ENCODE measurements around the gene DDX23.
"Not testable (repeated sequence)": the region's sequence is repeated elsewhere in the genome, so short reads cannot be mapped to it uniquely, and the experiment has no call there.

Gene DDX23

DNA sequence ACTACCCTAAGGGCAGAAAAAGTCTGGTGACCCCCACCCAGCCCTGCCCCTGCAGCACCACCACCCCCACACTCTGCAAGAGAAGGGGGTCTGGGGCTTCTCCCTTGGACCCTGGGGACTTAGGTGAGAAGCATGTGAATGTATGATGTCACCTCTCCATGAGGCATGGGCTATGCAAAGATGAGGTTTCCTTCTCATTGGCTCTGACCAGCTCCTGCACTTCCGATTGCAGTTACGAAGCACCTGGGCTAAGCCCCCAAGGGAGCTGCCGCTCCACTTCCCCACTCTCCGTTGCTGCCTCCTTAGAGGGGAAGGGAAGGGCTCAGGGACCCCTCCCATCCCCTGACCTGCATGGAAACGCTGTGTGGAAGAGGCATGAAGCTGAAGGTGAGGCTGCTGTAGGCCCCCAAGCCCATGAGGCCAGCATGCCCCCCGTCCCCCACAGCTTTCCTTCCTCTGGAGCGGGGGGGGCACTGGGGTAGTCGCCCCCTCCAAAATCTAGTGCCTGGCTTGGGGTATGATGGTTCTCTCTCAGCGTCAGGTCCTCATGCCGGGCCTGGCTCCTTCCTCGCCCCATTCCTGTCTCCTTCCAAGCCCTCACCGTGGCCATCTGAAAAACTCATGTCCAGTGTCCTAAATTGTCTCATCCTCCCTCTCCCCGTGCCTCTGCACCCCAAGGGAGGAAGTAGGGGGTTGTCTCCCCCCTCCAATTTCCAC is 5.5 kb upstream of the DDX23 start:
- Histone ChIP-seq H3K9ac (ENCODE audit: insufficient read length) (no peak overlapping the region), H3K27ac (no peak overlapping the region), H3K36me3 (ENCODE audit: insufficient read depth, low read length) (no peaks in the 10 kb centered on the region), H3K4me3 (no peak overlapping the region), H3K9me3 (ENCODE audit: low read depth, low read length) (no peaks in the 10 kb centered on the region)
- DNase-seq (ENCODE audit: low read depth, low spot score): no peak
- TF ChIP-seq POLR2AphosphoS5 (IDR thresholded peaks at IDR 0.05; ENCODE audit: borderline replicate concordance, low read depth, low read length): no peak

DNA sequence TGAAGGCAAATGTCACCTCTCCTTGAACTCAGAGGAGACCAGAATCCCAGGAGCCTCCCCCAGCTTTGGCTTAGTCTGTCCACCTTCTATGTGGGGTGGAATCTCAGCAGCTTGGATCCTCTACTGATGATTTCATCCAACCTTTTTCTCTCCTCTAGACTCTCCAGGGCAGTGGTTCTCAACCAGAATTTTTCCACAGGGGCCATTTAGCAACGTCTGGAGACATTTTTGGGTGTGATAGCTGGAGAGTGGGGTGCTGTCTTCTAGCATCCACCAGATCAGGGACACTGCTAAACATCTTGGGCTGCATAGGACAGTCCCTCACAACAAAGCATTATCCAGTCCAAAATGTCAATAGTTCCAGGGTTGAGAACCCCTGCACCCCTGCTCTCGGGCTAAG is 4.4 kb upstream of the DDX23 start:
- H3K9me3 ChIP-seq (ENCODE audit: low read depth, low read length): no peaks in the 10 kb centered on the region
- DNase-seq (ENCODE audit: low read depth, low spot score): no peak
- no peak for TF ChIP-seq POLR2AphosphoS5 (IDR thresholded peaks at IDR 0.05; ENCODE audit: borderline replicate concordance, low read depth, low read length)
- no peak for TF ChIP-seq FOXP2 (optimal IDR thresholded peaks at IDR 0.05; ENCODE audit: control extremely low read depth, extremely low read length, insufficient read depth)
- no peak for TF ChIP-seq EZH2 (IDR thresholded peaks at IDR 0.05)
- H3K9ac ChIP-seq (ENCODE audit: insufficient read length): no peak overlapping the region
- H3K4me3 ChIP-seq: no peak overlapping the region
- no peak overlapping the region for H3K27ac ChIP-seq
- H3K36me3 ChIP-seq (ENCODE audit: insufficient read depth, low read length): no peaks in the 10 kb centered on the region

DNA sequence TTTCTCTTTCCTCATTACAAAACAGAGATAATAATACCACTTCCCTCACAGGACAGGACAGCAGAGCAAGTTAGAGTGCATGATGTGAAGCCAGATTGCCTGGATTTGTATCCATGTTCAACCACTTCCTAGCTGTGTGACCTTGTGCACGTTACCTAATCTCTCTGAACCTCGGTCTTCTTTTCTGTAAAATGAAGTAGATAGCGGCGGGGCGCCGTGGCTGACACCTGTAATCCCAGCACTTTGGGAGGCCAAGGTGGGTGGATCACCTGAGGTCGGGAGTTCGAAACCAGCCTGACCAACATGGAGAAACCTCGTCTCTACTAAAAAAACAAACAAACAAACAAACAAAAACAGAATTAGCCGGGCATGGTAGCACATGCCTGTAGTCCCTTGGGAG is 3.0 kb upstream of the DDX23 start:
- DNase-seq (ENCODE audit: low read depth, low spot score); H3K36me3 ChIP-seq (ENCODE audit: insufficient read depth, low read length); H3K27ac ChIP-seq; H3K9me3 ChIP-seq (ENCODE audit: low read depth, low read length); H3K9ac ChIP-seq (ENCODE audit: insufficient read length); H3K4me3 ChIP-seq: not testable (repeated sequence)

DNA sequence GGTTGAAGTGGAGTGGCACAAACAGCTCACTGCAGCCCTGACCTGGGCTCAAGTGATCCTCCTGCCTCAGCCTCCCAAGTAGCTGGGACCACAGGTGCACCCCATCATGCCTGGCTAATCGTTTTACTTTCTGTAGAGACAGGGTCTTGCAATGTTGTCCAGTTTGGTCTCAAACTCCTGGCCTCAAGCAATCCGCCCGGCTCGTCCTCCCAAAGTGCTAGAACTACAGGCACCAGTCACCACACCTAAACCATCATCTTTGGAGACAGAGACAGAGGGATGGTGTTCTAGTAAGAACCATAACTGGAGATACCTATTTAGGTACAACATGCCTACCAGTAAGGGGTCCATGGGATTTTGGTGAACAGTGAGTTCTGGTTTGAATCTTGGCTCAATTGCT is 2.5 kb upstream of the DDX23 start:
- H3K9ac ChIP-seq (ENCODE audit: insufficient read length): no peak overlapping the region
- H3K9me3 ChIP-seq (ENCODE audit: low read depth, low read length): no peaks in the 10 kb centered on the region
- no peak overlapping the region for H3K4me3 ChIP-seq
- peaks cover 14% of the 10 kb centered on the region for H3K36me3 ChIP-seq (ENCODE audit: insufficient read depth, low read length)
- TF ChIP-seq EZH2 (IDR thresholded peaks at IDR 0.05) (no peak), POLR2AphosphoS5 (IDR thresholded peaks at IDR 0.05; ENCODE audit: borderline replicate concordance, low read depth, low read length) (no peak), FOXP2 (optimal IDR thresholded peaks at IDR 0.05; ENCODE audit: control extremely low read depth, extremely low read length, insufficient read depth) (no peak)
- DNase-seq (ENCODE audit: low read depth, low spot score): no peak
- no peak overlapping the region for H3K27ac ChIP-seq

DNA sequence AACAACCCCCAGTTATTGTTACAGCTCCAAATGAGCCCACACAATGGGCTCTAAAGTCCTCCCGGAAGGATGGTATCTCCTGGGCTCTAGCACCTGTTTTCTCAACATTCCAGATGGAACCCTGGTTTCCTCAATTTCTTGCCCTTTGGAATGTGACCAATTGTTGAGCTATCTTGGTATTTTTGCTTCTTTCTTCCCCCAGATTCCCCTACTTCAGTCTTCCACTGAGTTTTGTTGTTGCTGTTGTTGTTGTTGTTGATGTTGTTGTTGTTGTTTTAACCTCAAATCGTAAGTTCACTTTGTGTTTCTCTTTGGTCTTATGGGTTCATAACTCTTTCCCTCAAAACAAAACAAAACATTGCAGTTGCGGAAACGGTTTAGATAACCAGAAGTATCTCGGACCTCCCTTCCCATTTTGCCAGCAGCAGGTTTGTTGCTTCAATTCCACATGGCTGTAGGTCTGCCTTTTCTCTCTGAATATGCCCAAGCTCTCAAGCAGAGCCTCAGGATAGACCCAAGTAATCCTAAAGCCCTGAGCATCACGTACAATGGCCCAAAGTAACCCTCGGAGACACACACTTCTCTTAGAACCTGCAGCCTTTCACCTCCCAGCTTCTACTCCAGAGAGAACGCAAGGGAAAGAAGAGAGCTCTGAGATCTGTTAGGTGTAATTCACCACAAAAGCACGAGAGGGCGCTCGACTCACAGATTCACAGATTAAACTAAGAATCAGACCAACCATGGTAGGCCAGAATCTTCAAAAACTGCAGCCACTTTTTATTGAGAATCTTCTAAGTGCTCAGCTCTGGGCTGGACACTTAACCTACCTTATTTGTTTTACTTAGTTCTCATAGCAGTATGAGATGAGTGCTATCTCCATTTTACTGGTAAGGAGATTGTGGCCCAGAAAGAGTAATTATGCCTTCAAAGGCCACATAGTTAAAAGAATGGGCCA is 1.0 kb upstream of the DDX23 start:
- Histone ChIP-seq H3K4me3 (peak overlapping the region; percentile 96), H3K36me3 (ENCODE audit: insufficient read depth, low read length) (peaks cover 17% of the 10 kb centered on the region), H3K27ac (0 out of 2 replicates have a peak overlapping the region, but pooled peaks have one; percentile 25), H3K9me3 (ENCODE audit: low read depth, low read length) (no peaks in the 10 kb centered on the region), H3K9ac (ENCODE audit: insufficient read length) (peak overlapping the region; percentile 88)
- TF ChIP-seq FOXP2 (optimal IDR thresholded peaks at IDR 0.05; ENCODE audit: control extremely low read depth, extremely low read length, insufficient read depth): no peak
- no peak for TF ChIP-seq EZH2 (IDR thresholded peaks at IDR 0.05)
- peak; percentile 45; the same call in 1 of the 2 replicates for TF ChIP-seq POLR2AphosphoS5 (IDR thresholded peaks at IDR 0.05; ENCODE audit: borderline replicate concordance, low read depth, low read length)
- DNase-seq (ENCODE audit: low read depth, low spot score): peak; percentile 82

DNA sequence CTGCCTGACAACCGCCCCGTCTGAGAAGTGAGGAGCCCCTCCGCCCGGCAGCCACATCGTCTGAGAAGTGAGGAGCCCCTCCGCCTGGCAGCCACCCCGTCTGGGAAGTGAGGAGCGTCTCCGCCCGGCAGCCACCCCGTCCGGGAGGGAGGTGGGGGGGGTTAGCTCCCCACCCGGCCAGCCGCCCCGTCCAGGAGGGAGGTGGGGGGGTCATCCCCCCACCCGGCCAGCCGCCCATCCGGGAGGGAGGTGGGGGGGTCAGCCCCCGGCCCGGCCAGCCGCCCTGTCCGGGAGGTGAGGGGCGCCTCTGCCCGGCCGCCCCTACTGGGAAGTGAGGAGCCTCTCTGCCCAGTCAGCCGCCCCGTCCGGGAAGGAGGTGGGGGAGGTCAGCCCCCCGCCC is 9.9 kb downstream of the DDX23 start:
- DNase-seq (ENCODE audit: low read depth, low spot score); H3K27ac ChIP-seq; H3K9ac ChIP-seq (ENCODE audit: insufficient read length); H3K9me3 ChIP-seq (ENCODE audit: low read depth, low read length); H3K4me3 ChIP-seq: not testable (repeated sequence)
- peaks cover 57% of the 10 kb centered on the region for H3K36me3 ChIP-seq (ENCODE audit: insufficient read depth, low read length)

DNA sequence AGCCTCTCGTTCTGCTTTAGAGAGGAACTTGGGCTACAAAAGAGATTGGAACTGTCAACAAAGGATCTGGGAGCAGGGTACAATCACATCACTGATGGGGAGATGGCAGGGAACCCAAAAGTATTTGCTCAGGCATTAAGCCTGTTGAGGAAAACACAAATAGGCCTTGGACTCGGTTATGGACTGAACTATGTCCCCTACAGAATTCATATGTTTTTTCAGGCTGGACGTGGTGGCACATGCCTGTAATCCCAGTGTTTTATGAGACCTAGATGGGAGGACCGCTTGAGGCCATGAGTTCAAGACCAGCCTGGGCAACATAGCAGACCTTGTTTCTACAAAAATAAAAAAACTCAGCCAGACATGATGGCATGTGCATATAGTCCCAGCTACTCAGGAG is 13.9 kb downstream of the DDX23 start:
- DNase-seq (ENCODE audit: low read depth, low spot score): no peak
- no peak overlapping the region for H3K27ac ChIP-seq
- H3K36me3 ChIP-seq (ENCODE audit: insufficient read depth, low read length): peaks cover 62% of the 10 kb centered on the region
- H3K4me3 ChIP-seq: no peak overlapping the region
- TF ChIP-seq POLR2AphosphoS5 (IDR thresholded peaks at IDR 0.05; ENCODE audit: borderline replicate concordance, low read depth, low read length) (no peak), FOXP2 (optimal IDR thresholded peaks at IDR 0.05; ENCODE audit: control extremely low read depth, extremely low read length, insufficient read depth) (no peak), EZH2 (IDR thresholded peaks at IDR 0.05) (no peak)
- H3K9me3 ChIP-seq (ENCODE audit: low read depth, low read length): no peaks in the 10 kb centered on the region
- H3K9ac ChIP-seq (ENCODE audit: insufficient read length): no peak overlapping the region

DNA sequence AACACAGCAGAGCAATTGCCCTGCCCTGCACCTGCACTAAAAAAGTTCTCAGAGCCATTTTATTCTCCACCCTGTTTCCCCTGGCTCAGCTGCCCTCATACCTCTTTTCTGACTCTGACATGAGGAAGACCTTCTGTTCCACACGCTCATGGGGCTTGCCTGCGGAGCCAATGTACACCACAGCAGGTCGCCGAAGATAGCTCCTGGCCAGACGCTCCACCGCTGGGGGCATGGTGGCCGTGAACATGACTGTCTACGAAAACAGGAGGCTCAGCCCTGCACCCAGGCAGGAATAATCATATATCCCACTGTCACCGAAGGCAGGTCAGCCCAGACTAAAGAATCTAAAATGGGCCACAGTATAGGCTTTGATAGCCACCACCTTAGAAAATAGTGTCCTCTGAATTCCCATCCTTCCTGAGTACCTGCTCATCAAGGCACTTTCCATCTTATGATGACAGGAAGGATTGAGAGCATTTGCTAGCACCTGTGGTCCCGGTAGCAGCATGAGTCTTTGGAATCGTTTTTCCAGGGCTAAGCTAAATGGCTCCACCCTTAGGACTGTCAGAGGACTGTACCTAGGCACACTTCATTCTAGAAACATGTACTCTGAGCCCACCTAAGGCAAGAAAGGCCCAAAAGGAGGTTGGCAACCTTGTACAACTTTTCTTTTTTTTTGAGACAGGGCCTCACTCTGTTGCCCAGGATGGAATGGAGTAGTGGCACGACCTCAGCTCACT is 19.5 kb downstream of the DDX23 start:
- no peak overlapping the region for H3K4me3 ChIP-seq
- H3K9me3 ChIP-seq (ENCODE audit: low read depth, low read length): no peaks in the 10 kb centered on the region
- no peak overlapping the region for H3K9ac ChIP-seq (ENCODE audit: insufficient read length)
- no peak overlapping the region for H3K27ac ChIP-seq
- no peak for DNase-seq (ENCODE audit: low read depth, low spot score)
- peaks cover 86% of the 10 kb centered on the region for H3K36me3 ChIP-seq (ENCODE audit: insufficient read depth, low read length)
- no peak for TF ChIP-seq POLR2AphosphoS5 (IDR thresholded peaks at IDR 0.05; ENCODE audit: borderline replicate concordance, low read depth, low read length)
- TF ChIP-seq EZH2 (IDR thresholded peaks at IDR 0.05): no peak
- TF ChIP-seq FOXP2 (optimal IDR thresholded peaks at IDR 0.05; ENCODE audit: control extremely low read depth, extremely low read length, insufficient read depth): no peak
